Measurements from ENCODE around the gene INS.

DNA sequence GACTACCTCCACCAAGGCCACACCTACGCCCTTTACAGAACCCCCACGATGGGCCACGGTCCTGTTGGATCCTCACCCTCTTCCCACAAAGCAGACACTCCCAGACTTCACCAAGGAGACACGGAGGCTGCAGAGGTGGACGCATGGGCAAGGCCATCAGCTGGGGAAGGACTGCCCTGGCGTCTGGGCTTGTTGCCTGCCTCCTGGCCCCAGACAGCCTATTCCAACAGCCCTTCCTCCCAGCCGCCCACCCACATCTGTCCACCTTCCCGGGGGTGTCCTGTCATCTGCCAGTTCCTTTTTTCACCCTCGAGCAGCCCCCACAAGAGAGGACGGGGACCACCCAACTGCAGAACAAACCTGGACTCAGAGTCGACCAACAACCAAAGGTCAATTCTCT lies 39.5 kb upstream of the INS start:
- TF ChIP-seq, protein P1, sequence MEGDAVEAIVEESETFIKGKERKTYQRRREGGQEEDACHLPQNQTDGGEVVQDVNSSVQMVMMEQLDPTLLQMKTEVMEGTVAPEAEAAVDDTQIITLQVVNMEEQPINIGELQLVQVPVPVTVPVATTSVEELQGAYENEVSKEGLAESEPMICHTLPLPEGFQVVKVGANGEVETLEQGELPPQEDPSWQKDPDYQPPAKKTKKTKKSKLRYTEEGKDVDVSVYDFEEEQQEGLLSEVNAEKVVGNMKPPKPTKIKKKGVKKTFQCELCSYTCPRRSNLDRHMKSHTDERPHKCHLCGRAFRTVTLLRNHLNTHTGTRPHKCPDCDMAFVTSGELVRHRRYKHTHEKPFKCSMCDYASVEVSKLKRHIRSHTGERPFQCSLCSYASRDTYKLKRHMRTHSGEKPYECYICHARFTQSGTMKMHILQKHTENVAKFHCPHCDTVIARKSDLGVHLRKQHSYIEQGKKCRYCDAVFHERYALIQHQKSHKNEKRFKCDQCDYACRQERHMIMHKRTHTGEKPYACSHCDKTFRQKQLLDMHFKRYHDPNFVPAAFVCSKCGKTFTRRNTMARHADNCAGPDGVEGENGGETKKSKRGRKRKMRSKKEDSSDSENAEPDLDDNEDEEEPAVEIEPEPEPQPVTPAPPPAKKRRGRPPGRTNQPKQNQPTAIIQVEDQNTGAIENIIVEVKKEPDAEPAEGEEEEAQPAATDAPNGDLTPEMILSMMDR (IDR thresholded peaks at IDR 0.05): no peak
- TF ChIP-seq POLR2A (IDR thresholded peaks at IDR 0.05): no peak
- TF ChIP-seq POLR2AphosphoS5 (IDR thresholded peaks at IDR 0.05): no peak
- no peak for TF ChIP-seq EP300 (IDR thresholded peaks at IDR 0.05)

All from upper lobe of left lung (tissue), 4 donors.